NB4 (cell line): ENCODE data around the gene TEKT1.

ENCODE experiments used
- DNase-seq: peaks from one replicate; pipeline ENCODE4 v3.0.0; 2010; ENCODE audit warnings: low read depth
- H3K4me3 ChIP-seq: one replicate; pipeline ENCODE4 v1.5.1; 2011; ENCODE audit warnings: mild to moderate bottlenecking, low read depth, low read length, moderate library complexity
- MYC ChIP-seq: IDR thresholded peaks from 2 replicates; pipeline ENCODE4 v1.6.1; 2011; ENCODE audit warnings: low read depth, low read length
- POLR2A ChIP-seq: IDR thresholded peaks from 2 replicates; pipeline ENCODE4 v1.6.1; 2011; ENCODE audit warnings: mild to moderate bottlenecking; ENCODE audit not compliant: insufficient read length; ENCODE audit errors: extremely low read depth
- TF ChIP-seq, protein P1 (sequence below): IDR thresholded peaks from 2 replicates; pipeline ENCODE4 v1.6.1; 2011; ENCODE audit warnings: low read depth, low read length
- TF ChIP-seq, protein P2 (sequence below): IDR thresholded peaks from one replicate; pipeline ENCODE4 v1.5.1; 2012; ENCODE audit warnings: low read depth, low read length

The TEKT1 gene

DNA sequence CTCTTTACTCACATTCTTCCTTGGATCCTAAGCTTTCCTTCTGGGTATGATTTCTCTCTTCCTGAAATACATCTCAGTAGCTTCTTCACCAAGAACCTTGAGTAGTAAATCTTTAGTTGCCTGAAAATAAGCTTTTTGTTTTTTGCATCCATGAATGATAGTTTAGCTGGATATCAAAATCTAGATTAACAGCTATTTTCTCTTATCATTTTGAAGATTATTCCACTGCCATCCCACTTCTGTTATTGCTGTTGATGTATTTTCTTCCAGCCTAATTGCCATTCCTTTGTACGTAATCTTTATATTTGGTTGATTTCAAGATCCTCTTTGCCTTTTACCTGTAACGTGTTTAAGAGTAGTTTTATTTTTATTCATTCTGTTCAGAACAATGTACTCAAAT is 63.1 kb downstream of the TEKT1 start:
- TF ChIP-seq POLR2A (no peak), MYC (no peak)
- TF ChIP-seq, protein P1, sequence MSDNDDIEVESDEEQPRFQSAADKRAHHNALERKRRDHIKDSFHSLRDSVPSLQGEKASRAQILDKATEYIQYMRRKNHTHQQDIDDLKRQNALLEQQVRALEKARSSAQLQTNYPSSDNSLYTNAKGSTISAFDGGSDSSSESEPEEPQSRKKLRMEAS: no peak
- TF ChIP-seq, protein P2, sequence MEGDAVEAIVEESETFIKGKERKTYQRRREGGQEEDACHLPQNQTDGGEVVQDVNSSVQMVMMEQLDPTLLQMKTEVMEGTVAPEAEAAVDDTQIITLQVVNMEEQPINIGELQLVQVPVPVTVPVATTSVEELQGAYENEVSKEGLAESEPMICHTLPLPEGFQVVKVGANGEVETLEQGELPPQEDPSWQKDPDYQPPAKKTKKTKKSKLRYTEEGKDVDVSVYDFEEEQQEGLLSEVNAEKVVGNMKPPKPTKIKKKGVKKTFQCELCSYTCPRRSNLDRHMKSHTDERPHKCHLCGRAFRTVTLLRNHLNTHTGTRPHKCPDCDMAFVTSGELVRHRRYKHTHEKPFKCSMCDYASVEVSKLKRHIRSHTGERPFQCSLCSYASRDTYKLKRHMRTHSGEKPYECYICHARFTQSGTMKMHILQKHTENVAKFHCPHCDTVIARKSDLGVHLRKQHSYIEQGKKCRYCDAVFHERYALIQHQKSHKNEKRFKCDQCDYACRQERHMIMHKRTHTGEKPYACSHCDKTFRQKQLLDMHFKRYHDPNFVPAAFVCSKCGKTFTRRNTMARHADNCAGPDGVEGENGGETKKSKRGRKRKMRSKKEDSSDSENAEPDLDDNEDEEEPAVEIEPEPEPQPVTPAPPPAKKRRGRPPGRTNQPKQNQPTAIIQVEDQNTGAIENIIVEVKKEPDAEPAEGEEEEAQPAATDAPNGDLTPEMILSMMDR: no peak
- H3K4me3 ChIP-seq: no peak overlapping the region
- no peak for DNase-seq

DNA sequence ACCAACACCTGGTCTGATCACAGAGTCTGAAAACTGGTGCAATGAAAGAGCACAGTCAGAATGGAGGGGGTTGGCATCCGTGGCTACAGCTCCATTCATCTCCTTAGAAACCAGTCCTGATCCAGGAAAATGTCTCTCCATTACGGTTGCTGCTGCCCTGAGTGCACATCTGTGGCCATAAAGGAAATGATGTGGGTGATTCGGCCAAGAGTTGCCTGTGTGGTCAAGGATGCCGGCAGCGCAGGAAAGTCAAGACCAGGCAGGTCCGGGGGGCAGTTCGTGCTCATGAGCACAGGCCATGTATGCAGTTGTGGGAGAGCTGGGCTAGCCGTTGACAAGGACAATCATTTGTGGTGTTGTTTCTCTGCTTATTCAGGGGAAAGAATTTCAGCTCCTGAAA is 69.8 kb downstream of the TEKT1 start:
- TF ChIP-seq POLR2A: no peak
- TF ChIP-seq, protein P2: no peak
- TF ChIP-seq MYC: no peak
- TF ChIP-seq, protein P1: no peak
- DNase-seq: no peak
- H3K4me3 ChIP-seq: no peak overlapping the region

GRCh38 chr17:6757747-6758146 is 73.8 kb downstream of the TEKT1 start:
- no peak for DNase-seq
- H3K4me3 ChIP-seq: no peak overlapping the region
- TF ChIP-seq, protein P1: no peak
- TF ChIP-seq MYC: no peak
- TF ChIP-seq POLR2A: no peak
- TF ChIP-seq, protein P2: no peak

DNA sequence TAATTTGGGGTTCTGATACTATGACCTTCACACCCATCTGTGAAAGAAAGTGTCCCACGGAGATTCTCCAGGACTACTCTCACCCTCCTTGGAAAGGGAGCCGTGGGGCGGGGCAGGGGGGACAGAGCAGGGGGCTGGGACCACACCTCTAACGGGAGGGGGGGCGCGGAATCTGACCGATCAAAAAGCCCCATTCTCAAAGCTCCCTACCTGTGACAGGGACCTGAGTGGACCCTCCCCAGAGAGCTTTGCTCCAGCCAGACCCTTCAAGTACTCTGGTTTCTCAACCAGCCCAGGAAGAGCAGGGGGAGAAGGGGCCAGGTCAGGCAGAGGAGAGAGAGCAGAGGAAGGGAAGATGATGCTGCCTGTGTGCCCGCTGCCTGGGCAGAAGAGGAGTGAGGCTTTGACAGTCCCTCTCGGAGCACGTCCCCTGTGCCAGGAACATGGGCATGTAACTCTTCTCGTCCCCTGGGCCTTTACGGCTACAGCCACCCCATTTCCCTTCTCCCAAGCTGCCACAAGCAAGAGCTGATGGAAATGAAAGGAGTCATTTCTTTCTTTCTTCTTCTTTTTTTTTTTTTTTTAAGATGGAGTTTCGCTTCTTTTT is 75.0 kb downstream of the TEKT1 start:
- DNase-seq: peak; percentile 18
- peak overlapping the region; percentile 61 for H3K4me3 ChIP-seq
- TF ChIP-seq MYC: no peak
- no peak for TF ChIP-seq POLR2A
- TF ChIP-seq, protein P1: no peak
- TF ChIP-seq, protein P2: no peak

- TF ChIP-seq POLR2A (no peak), MYC (no peak)
- TF ChIP-seq, protein P1: no peak
- TF ChIP-seq, protein P2: no peak
- H3K4me3 ChIP-seq: peak within 1 kb of the TSS; percentile 61
- peak; percentile 62 for DNase-seq
Measured at GRCh38 chr17:6755731-6756184, 75.8 kb downstream of the TEKT1 start, which contains the start of gene XAF1. Gene XAF1 (plus strand): TSS chr17:6756046. CDS start chr17:6756079, 33 bp downstream.
